NCI-H345 (cell line): ENCODE results near the gene EIF2S2.
A peak's percentile ranks its signal among the peaks of the same experiment; 100 is the strongest.

Experiments
- DNase-seq: peaks from one replicate; lab custom pipeline; 2025; lab: John Stamatoyannopoulos, UW

EIF2S2 gene

DNA sequence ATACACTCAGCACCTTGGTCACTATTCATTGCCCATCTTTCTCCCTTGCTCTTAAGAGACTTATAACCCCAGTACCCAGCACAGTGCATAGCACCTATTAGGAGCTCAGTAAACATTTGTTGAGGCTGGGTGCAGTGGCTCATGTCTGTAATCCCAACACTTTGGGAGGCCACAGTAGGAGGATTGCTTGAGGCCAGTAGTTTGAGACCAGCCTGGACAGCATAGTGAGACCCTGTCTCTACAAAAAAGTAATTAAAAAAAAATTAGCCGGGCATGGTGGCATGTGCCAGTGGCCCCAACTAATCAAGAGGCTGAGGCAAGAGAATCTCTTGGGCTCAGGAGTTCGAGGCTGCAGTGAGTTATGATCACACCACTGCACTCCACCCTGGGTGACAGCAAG lies 8.2 kb upstream of the EIF2S2 start:
- DNase-seq, result no peak

GRCh38 chr20:34115232-34115631 lies 3.2 kb upstream of the EIF2S2 start:
- no peak for DNase-seq

GRCh38 chr20:34114809-34115208 lies 2.8 kb upstream of the EIF2S2 start:
- no peak for DNase-seq

DNA sequence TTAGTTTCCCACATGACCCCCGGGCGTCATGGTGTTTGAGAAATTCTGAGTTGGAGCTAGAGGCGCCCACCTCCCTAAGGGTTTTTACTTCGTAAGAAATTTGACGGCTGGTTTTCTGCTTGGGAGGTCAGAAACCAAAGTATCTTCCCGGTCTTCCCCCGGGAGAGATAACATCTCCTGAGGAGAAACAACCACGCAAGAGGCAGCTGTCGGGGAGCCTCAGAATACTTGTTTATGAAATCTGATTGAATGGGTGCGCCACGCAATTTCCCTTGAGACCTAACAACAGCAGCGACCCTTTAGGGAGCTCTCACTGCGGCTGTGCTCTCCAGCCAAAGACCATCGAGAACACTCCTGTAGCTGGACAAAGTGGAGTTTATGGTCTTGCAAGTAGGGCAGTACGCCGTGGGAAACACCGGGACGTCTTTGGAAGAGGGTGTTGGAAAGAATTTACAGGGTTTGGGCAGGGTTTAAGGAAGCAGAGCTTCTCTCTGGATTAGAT lies 608 bp upstream of the EIF2S2 start:
- peak; percentile 72 for DNase-seq

DNA sequence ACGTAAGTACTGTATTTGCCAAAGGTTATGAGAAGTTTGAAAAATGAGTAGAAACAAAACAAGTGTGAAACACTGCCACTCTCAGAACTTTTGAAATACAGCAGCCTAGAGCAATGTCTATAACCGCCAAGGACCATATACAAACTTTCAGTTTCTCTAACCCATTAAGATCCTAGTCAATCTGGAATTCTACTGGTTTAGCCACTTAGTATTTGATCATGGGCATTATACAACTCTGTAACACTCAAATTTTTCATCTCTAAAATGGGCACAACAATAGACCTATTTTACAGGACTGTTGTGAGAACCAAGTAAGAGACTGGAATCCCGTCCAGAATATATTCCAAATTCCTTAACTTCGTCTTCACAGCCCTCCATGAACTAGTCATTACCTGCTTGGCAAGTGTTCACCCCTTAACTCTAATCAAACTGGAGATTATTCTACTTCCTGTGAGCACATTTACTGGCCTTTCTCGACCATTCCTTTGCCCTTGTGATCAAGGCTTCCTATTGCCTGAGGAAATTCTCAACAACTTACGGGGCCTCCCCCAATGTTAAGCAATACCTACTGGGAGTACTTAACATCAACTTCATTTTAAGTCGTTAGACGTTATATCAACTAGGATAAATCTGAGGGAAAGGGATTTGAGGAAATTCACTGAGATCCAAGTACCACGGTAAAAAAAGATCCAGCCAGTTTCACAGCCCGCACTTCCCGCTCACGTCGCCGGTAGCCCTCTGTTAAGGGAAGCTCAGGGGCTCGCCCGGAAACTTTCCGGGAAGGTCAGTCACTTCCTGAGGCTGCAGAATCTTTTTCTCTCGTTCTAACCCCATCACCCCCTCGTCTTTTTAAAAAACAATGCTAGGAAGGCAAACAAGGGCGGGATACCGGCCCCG lies 1.1 kb downstream of the EIF2S2 start:
- DNase-seq, result peak; percentile 13

GRCh38 chr20:34110025-34110744 lies 1.9 kb downstream of the EIF2S2 start:
- no peak for DNase-seq

DNA sequence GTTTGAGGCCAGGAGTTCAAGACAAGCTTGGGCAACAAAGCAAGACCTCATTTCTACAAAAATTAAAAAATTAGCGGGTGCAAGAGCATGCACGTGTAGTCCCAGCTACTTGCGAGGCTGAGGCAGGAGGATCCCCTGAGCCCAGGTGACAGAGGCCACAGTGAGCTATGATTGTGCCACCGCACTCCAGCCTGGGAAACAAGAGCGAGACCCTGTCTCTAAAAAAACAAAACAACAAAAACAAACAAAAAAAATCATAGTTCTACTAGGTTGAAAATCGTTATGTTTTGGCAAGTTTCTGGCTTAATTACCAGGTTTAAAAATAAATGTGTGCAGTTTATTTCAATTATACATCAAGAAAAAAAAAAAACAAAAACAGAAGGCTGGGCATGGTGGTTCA lies 2.6 kb downstream of the EIF2S2 start:
- no peak for DNase-seq

GRCh38 chr20:34108616-34109174 lies 3.3 kb downstream of the EIF2S2 start:
- no peak for DNase-seq

DNA sequence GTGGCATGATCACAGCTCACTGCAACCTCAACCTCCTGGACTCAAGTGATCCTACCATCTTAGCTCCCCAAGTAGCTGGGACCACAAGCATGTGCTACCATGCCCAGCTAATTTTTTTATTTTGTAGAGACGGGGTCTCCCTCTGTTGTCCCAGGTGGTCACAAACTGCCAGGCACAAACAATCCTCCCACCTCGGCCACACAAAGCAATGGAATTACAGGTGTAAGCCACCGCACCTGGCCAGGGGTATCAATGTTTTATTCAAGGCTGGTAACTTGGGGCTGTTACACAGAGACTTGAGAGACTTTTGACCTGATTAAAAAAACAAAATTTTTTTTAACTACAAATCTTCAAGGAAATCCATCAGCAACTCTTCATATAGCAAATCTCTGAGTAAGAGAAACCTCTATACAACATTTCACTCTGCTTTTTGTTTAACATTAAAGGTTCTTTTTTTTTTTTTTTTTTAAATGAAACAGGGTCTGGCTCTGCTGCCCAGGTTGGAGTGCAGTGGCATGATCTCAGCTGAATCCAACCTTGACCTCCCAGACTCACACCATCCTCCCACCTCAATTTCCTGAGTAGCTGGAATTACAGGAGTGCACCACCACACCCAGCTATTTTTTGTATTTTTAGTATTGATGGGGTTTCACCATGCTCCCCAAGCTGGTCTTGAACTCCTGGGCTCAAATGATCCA lies 5.9 kb downstream of the EIF2S2 start:
- DNase-seq, result no peak

GRCh38 chr20:34104059-34104458 lies 8.0 kb downstream of the EIF2S2 start:
- no peak for DNase-seq

DNA sequence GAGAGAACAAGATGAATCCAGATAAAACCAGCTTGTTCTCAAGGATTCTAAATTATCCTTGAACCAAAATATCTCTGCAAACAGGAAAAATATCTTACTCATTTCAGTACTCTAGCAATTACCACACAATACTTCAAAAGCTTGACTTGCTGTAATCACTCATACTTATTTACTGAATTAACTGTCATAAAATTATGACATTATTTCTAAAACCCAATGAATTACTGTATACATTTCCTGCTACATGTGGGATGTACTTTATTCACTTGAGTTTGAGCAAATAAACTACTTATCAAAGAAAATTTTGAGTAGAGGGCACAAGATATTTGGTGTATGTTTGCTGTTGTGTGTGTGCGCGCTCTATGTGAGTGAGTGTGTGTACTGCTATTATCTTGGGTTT lies 9.7 kb downstream of the EIF2S2 start:
- no peak for DNase-seq

- DNase-seq, result no peak
Measured at GRCh38 chr20:34100576-34100975, 11.5 kb downstream of the EIF2S2 start.

GRCh38 chr20:34099675-34100074 lies 12.4 kb downstream of the EIF2S2 start:
- no peak for DNase-seq

DNA sequence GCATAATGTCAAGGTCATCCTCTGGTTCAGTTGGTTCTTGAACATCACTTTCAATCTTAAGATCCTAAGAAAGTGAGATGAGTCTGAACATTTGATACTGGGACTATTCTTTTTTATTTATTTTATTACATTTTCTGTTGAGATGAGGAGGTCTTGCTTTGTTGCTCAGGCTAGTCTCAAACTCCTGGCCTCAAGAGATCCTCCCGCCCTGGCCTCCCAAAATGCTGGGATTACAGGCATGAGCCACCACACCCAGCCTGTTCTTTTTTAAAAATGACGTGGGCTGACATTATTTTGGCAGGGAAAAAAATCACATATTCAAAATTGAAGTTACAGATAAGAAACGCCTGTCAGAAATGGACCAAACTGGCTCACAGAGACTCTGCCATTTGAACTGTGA lies 13.5 kb downstream of the EIF2S2 start:
- no peak for DNase-seq

DNA sequence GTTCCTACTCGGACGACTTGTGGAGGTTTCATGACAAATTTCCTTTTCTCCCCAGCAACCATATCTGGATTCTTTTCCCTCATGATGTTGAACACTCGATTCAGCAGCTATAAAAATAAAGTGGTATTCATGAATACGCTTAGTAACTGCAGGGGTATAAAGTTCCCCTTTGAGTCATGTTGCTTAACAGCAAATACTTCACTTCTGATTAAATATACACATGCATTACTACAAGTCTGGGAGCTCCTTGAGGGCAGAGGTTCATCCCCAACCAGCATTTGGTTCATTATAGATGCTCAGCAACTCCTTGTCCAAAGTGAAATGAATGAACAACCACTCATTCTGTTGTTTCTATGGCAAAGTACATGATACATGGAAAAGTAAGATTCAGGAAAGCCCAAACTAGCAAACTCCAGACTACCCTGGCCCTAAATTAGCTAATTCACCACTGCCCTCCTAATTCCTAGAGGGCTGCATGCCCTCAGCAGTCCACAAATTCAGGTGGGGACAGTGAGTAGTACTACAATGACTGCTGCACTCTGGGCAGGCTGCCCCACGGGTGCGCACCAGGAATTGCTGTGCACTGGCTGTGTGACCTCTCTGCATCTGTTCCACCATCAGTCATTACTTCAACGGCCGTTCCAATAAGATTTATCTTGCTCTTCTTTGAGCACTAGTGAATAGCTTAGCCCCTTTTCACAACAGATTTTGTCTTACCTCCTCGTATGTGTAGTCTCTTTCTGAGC lies 15.2 kb downstream of the EIF2S2 start:
- no peak for DNase-seq

GRCh38 chr20:34095825-34096224 lies 16.2 kb downstream of the EIF2S2 start:
- DNase-seq, result no peak

DNA sequence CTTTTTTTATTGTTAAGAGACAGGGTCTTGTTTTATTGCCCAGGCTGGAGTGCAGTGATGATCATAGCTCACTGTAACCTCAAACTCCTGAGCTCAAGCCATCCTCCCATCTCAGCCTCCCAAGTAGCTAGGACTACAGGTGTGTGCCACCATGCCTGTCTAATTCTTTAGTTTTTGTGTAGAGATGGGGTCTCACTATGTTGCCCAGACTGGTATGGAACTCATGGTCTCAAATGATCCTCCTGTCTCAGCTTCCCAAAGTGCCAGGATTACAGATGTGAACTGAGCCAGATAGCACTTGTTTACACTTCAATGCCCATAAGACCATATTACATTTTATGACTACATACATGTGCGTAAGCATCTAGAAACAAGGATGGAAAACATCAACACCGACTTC lies 18.1 kb downstream of the EIF2S2 start:
- DNase-seq, result no peak

DNA sequence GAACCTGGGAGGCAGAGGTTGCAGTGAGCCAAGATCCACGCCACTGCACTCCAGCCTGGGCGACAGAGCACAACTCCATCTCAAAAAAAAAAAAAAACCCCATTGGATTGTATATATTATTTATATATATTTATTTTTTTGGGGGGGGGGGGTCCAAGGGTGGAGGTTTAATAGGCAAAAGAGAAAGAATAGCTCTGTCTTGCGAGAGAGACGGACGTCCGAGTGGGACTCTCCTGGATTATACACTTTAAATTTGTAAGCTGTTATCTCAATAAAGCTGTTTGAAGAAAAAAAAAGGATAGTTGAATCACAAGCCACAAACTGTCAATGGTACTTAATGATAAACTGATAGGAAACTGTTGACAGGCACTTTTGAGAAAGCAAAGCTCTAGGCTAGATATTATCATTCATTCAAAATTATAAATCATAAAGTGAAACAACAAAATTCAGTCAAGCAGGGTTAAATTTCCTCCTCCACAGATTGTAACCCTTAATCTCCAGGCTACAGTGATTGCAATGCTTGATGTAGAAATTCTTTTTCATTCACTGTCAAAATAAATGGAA lies 20.3 kb downstream of the EIF2S2 start:
- DNase-seq, result no peak

- DNase-seq, result no peak
Measured at GRCh38 chr20:34090645-34091044, 21.4 kb downstream of the EIF2S2 start.

GRCh38 chr20:34089655-34090345 lies 22.2 kb downstream of the EIF2S2 start:
- DNase-seq, result peak; percentile 11

GRCh38 chr20:34089175-34089479 lies 22.9 kb downstream of the EIF2S2 start:
- no peak for DNase-seq
